B cell (primary cell): Measurements from ENCODE around the gene ZNF492. TPM values are rescaled to one million over a fixed set of nuclear protein-coding genes. Genes with fewer than 3 reads are reported as not detected.

Experiments used
- ATAC-seq: fragments of 200-7000 bp; cut with Tn5 transposase; one replicate; pipeline ENCODE4 v1.10.0; 2021; ENCODE audit warnings: low read depth, mild to moderate bottlenecking, moderate number of reproducible peaks, moderate library complexity
- CTCF ChIA-PET: fragments of 350-600 bp; sonication (Branson Sonifier 250); formaldehyde crosslinking; loops from one replicate; lab custom pipeline; 2021; ENCODE audit warnings: antibody characterized with exemption, inconsistent platforms; lab: Charles Lee
- POLR2A ChIA-PET: fragments of 350-600 bp; sonication (Branson Sonifier 250); formaldehyde crosslinking; loops from one replicate; lab custom pipeline; 2021; ENCODE audit warnings: antibody characterized with exemption; lab: Charles Lee
- DNase-seq: peaks from one replicate; pipeline ENCODE4 v3.0.0; 2013
- H2AFZ ChIP-seq: 2 replicates; pipeline ENCODE4 v1.6.1; 2012; ENCODE audit warnings: mild to moderate bottlenecking, low read depth, low read length; ENCODE audit not compliant: insufficient read depth, poor library complexity, severe bottlenecking
- H3K27ac ChIP-seq, 2 donors: 1 replicate in 1 of 2; 2 replicates in 1 of 2; pipeline ENCODE4 v1.5.1; 2012 to 2013; ENCODE audit warnings: low read length in 2 of 2, mild to moderate bottlenecking in 2 of 2, moderate library complexity in 1 of 2
- H3K27me3 ChIP-seq, 4 experiments: fragments of 200-600 bp in 1 of 4; sonication (generic) in 1 of 4; replicated peaks in 1 of 4; 1 replicate in 2 of 4; 2 replicates in 2 of 4; pipeline versions ENCODE4 v1.6.1 to v1.7.0; 2013 to 2016; ENCODE audit warnings: low read length in 3 of 4, mild to moderate bottlenecking in 2 of 4, mixed read lengths in 1 of 4, moderate library complexity in 1 of 4; ENCODE audit not compliant: insufficient read depth in 4 of 4, control insufficient read depth in 3 of 4; ENCODE audit errors: control extremely low read depth in 1 of 4
- H3K36me3 ChIP-seq, 2 experiments: replicated peaks in 1 of 2; 1 replicate in 1 of 2; 2 replicates in 1 of 2; pipeline versions ENCODE4 v1.6.1 to v1.7.1; 2013; ENCODE audit warnings: low read length in 1 of 2; ENCODE audit not compliant: insufficient read depth in 2 of 2, control insufficient read depth in 1 of 2; ENCODE audit errors: control extremely low read depth in 1 of 2, extremely low read depth in 1 of 2
- H3K4me1 ChIP-seq, 2 donors: fragments of 200-600 bp in 1 of 2; sonication (generic) in 1 of 2; 1 replicate in 1 of 2; 2 replicates in 1 of 2; pipeline versions ENCODE4 v1.5.1 to v1.6.1; 2013 to 2017; ENCODE audit warnings: low read length in 2 of 2; ENCODE audit not compliant: control insufficient read depth in 2 of 2, insufficient read depth in 2 of 2
- H3K4me2 ChIP-seq: replicated peaks from 2 replicates; pipeline ENCODE3; 2012; ENCODE audit warnings: mild to moderate bottlenecking, low read depth, low read length; ENCODE audit not compliant: poor library complexity, severe bottlenecking
- H3K4me3 ChIP-seq, 5 experiments: fragments of 200-600 bp in 1 of 5; sonication (generic) in 1 of 5; 1 replicate in 3 of 5; 2 replicates in 2 of 5; pipeline versions ENCODE4 v1.5.1 to v1.7.0; 2011 to 2016; ENCODE audit warnings: low read length in 4 of 5, mild to moderate bottlenecking in 4 of 5, low read depth in 2 of 5, control low read depth in 1 of 5, moderate library complexity in 1 of 5; ENCODE audit not compliant: insufficient read depth in 1 of 5; ENCODE audit errors: control extremely low read depth in 1 of 5, extremely low read depth in 1 of 5
- H3K79me2 ChIP-seq: fragments of 200-600 bp; sonication (generic); one replicate; pipeline ENCODE4 v1.6.0; 2016; ENCODE audit warnings: low read length; ENCODE audit not compliant: control insufficient read depth, insufficient read depth
- H3K9ac ChIP-seq: fragments of 200-600 bp; sonication (generic); 2 replicates; pipeline ENCODE4 v1.6.1; 2017; ENCODE audit warnings: mild to moderate bottlenecking, low read length, moderate library complexity
- H3K9me3 ChIP-seq, 3 donors: one replicate each; pipeline versions ENCODE4 v1.6.1 to v1.7.1; 2013; ENCODE audit warnings: low read length in 2 of 3; ENCODE audit not compliant: control insufficient read depth in 2 of 3, insufficient read depth in 1 of 3; ENCODE audit errors: control extremely low read depth in 1 of 3
- H4K20me1 ChIP-seq: 2 replicates; pipeline ENCODE4 v1.6.0; 2012; ENCODE audit warnings: mild to moderate bottlenecking, low read length; ENCODE audit not compliant: insufficient read depth, control insufficient read depth, poor library complexity, severe bottlenecking
- H3K27ac Mint-ChIP-seq: one replicate; pipeline ENCODE4 v1.8.0; 2021; ENCODE audit warnings: mixed read lengths
- H3K27me3 Mint-ChIP-seq: one replicate; pipeline ENCODE4 v1.8.0; 2021; ENCODE audit warnings: mixed read lengths
- H3K4me1 Mint-ChIP-seq: one replicate; pipeline ENCODE4 v1.8.0; 2021; ENCODE audit warnings: mixed read lengths
- H3K4me3 Mint-ChIP-seq: one replicate; pipeline ENCODE4 v1.8.0; 2021; ENCODE audit warnings: mixed read lengths
- H3K9me3 Mint-ChIP-seq: one replicate; pipeline ENCODE4 v1.8.0; 2022; ENCODE audit warnings: mixed read lengths; ENCODE audit not compliant: insufficient read depth
- EZH2 ChIP-seq: IDR thresholded peaks from 2 replicates; pipeline ENCODE4 v1.6.1; 2012; ENCODE audit warnings: borderline replicate concordance, low read depth, mild to moderate bottlenecking, moderate library complexity, low read length; ENCODE audit not compliant: insufficient read depth, poor library complexity, severe bottlenecking
- WGBS: methylation state at CpG from one replicate; pipeline ENCODE4 v1.1.5; 2013; ENCODE audit warnings: missing lambda C conversion rate; ENCODE audit not compliant: insufficient coverage; 5-methylcytosine and 5-hydroxymethylcytosine counted together
- intact Hi-C: fragments of 100-400 bp; cut with micrococcal nuclease; formaldehyde crosslinking; loops from one replicate; pipeline ENCODE4 v1.10.0; 2022
- polyA plus RNA-seq: library from polyadenylated mRNA; depleted of rRNA; stranded (reverse); fragments of >200 nt; gene quantifications from 2 replicates; pipeline ENCODE4 v1.2.3, GENCODE V29; 2012
- total RNA-seq, 2 donors: library from RNA; stranded (reverse); fragments of 120-200 nt in 1 of 2; gene quantifications; 1 replicate in 1 of 2; 2 replicates in 1 of 2; pipeline versions ENCODE4 v1.2.3 to v1.2.4, GENCODE V29; 2013 to 2022
- TF ChIP-seq, protein P1 (sequence below): fragments of 200-600 bp; IDR thresholded peaks from one replicate; pipeline ENCODE4 v1.8.0; 2022; ENCODE audit warnings: antibody characterized with exemption, mild to moderate bottlenecking

ZNF492 gene
- total and polyA plus RNA-seq, 2 donors (not counting 1 experiment from before 2014, with no cell fraction given), result 0.37 to 1.2 TPM

- Mint-ChIP-seq H3K27me3 (peaks cover 6% of the 10 kb centered on the region), H3K9me3 (peaks cover 6% of the 10 kb centered on the region), H3K4me1 (no peaks in the 10 kb centered on the region), H3K4me3 (no peak overlapping the region), H3K27ac (no peak overlapping the region)
- H3K27me3 ChIP-seq, result peaks cover 0 to 10% (median 0%) of the 10 kb centered on the region in 4 experiments
- DNase-seq, result no peak
- H3K79me2 ChIP-seq, result no peaks in the 10 kb centered on the region
- no peak overlapping the region for H2AFZ ChIP-seq
- no peaks in the 10 kb centered on the region for H4K20me1 ChIP-seq
- ChIA-PET POLR2A (no interaction called here), CTCF (no interaction called here)
- no peak for ATAC-seq
- H3K4me2 ChIP-seq, result no peak overlapping the region
- no peak overlapping the region for H3K27ac ChIP-seq
- intact Hi-C loops, result no loop called here
- no peaks in the 10 kb centered on the region for H3K4me1 ChIP-seq
- H3K9me3 ChIP-seq, result peaks cover 0 to 60% (median 1%) of the 10 kb centered on the region in 3 donors
- no peak overlapping the region for H3K9ac ChIP-seq
- 96% methylated on average over 2 of the region's 3 CpGs for WGBS
- H3K4me3 ChIP-seq, result no peak overlapping the region
- TF ChIP-seq, protein P1, sequence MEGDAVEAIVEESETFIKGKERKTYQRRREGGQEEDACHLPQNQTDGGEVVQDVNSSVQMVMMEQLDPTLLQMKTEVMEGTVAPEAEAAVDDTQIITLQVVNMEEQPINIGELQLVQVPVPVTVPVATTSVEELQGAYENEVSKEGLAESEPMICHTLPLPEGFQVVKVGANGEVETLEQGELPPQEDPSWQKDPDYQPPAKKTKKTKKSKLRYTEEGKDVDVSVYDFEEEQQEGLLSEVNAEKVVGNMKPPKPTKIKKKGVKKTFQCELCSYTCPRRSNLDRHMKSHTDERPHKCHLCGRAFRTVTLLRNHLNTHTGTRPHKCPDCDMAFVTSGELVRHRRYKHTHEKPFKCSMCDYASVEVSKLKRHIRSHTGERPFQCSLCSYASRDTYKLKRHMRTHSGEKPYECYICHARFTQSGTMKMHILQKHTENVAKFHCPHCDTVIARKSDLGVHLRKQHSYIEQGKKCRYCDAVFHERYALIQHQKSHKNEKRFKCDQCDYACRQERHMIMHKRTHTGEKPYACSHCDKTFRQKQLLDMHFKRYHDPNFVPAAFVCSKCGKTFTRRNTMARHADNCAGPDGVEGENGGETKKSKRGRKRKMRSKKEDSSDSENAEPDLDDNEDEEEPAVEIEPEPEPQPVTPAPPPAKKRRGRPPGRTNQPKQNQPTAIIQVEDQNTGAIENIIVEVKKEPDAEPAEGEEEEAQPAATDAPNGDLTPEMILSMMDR, result no peak
- no peak for TF ChIP-seq EZH2
- no peaks in the 10 kb centered on the region for H3K36me3 ChIP-seq
These were observed 14.2 kb upstream of the ZNF492 start for GRCh38 chr19:22619932-22620331.

DNA sequence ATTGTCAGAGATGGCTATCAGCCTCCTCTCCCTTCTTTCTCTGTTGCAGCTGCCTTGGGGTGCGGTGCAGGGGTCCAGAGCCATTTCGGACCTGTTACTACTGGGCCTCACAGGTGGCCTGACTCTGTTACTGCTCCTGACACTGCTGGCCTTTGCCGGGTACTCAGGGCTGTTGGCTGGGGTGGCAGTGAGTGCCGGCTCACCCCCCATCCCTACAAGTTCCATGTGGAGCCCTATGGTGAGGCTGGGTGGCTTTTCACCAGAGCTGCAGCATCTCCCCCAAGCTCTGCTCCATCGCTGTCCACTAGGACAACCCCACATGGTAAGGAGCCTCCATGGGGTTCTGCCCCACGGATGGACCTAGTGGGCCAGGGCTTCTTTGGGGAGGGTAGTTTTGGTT, 13.7 kb upstream of the ZNF492 start:
- no peak overlapping the region for H3K4me3 Mint-ChIP-seq
- H3K27ac ChIP-seq, result no peak overlapping the region
- TF ChIP-seq, protein P1, result no peak
- TF ChIP-seq EZH2, result no peak
- ChIA-PET POLR2A (no interaction called here), CTCF (no interaction called here)
- H2AFZ ChIP-seq, result no peak overlapping the region
- H3K4me1 ChIP-seq, result no peaks in the 10 kb centered on the region
- DNase-seq, result no peak
- no peaks in the 10 kb centered on the region for H3K79me2 ChIP-seq
- H3K27me3 ChIP-seq, result peaks cover 0 to 10% (median 0%) of the 10 kb centered on the region in 4 experiments
- H3K9ac ChIP-seq, result no peak overlapping the region
- H4K20me1 ChIP-seq, result no peaks in the 10 kb centered on the region
- intact Hi-C loops, result no loop called here
- peaks cover 0 to 62% (median 1%) of the 10 kb centered on the region in 3 donors for H3K9me3 ChIP-seq
- H3K4me1 Mint-ChIP-seq, result no peaks in the 10 kb centered on the region
- H3K27ac Mint-ChIP-seq, result no peak overlapping the region
- peaks cover 3% of the 10 kb centered on the region for H3K9me3 Mint-ChIP-seq
- H3K36me3 ChIP-seq, result no peaks in the 10 kb centered on the region
- no peak for ATAC-seq
- peaks cover 6% of the 10 kb centered on the region for H3K27me3 Mint-ChIP-seq
- H3K4me2 ChIP-seq, result no peak overlapping the region
- 100% methylated on average over 2 of the region's 6 CpGs for WGBS
- no peak overlapping the region for H3K4me3 ChIP-seq
